ENCODE measurements around the gene IL12RB1. TPM values are rescaled to one million over a fixed set of nuclear protein-coding genes. Genes with fewer than 3 reads are reported as not detected.

The IL12RB1 gene
- total RNA-seq, 4 donors from 2014 or later: 0.15 to 3.5 (median 1.5) TPM

DNA sequence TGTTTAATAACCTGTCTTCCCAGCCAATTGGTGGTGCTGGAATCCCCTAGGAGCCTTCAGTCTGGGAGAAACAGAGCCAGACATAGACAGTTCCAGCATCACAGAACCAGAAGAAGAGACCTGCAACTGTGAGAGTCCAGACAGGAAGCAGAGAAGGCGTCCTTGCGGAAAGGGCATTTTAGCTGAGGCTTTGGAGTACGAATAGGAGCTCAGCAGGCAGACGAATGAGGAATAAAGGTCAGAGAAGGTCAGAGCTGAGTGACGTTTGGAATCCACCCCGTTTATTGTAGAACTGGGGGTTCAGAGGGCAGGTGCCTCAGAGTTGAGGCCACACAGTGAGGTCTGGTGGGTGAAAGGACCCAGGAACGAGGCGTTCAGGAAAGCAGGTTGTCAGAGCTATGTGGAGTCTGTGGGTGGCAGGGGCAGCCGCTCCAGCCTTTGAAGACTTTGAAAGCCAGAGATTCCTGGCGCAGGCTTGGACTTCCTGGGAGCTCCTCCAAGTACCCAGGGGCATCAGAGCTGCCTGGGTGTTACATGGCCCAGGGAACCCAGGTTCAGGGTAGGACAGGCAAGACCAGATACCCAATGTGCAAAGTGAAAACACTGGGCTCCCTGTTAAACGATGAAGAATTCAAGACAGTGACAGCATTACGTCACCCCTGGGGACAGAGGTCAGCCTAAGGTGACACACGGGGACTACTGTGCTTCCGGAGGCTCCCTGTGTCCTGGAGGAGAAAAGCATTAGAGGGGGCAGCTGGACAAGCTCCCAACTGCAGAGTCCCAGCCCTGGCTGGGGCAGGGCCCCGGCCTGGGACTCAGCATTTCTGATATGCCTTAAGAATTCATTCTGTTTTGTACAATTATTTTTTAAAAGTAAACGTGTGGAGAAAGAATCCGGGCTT, 73.3 kb downstream of the IL12RB1 start:
- H3K36me3 ChIP-seq: peaks cover 0 to 72% of the 10 kb centered on the region in 2 donors
- peaks cover 0 to 76% (median 9%) of the 10 kb centered on the region in 3 donors for H3K4me1 ChIP-seq
- H3K27me3 ChIP-seq: no peaks in the 10 kb centered on the region
- TF ChIP-seq, protein P1, sequence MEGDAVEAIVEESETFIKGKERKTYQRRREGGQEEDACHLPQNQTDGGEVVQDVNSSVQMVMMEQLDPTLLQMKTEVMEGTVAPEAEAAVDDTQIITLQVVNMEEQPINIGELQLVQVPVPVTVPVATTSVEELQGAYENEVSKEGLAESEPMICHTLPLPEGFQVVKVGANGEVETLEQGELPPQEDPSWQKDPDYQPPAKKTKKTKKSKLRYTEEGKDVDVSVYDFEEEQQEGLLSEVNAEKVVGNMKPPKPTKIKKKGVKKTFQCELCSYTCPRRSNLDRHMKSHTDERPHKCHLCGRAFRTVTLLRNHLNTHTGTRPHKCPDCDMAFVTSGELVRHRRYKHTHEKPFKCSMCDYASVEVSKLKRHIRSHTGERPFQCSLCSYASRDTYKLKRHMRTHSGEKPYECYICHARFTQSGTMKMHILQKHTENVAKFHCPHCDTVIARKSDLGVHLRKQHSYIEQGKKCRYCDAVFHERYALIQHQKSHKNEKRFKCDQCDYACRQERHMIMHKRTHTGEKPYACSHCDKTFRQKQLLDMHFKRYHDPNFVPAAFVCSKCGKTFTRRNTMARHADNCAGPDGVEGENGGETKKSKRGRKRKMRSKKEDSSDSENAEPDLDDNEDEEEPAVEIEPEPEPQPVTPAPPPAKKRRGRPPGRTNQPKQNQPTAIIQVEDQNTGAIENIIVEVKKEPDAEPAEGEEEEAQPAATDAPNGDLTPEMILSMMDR (IDR thresholded peaks at IDR 0.05): no peak
- no peak for TF ChIP-seq POLR2AphosphoS5 (IDR thresholded peaks at IDR 0.05)
- no peak for TF ChIP-seq EP300 (IDR thresholded peaks at IDR 0.05)
- no peak for TF ChIP-seq POLR2A (IDR thresholded peaks at IDR 0.05)
- H3K9me3 ChIP-seq: no peaks in the 10 kb centered on the region
- peak overlapping the region in 1 of 2 donors; percentile 5 for H3K4me3 ChIP-seq
- no peak for ATAC-seq
- H3K27ac ChIP-seq: peak overlapping the region in 3 of 4 donors; percentile 34 to 70 (median 56)
- 72 to 75% methylated on average over 8 of the region's 17 CpGs for WGBS, 2 donors (ENCODE audit: low coverage in 1 of 2)

DNA sequence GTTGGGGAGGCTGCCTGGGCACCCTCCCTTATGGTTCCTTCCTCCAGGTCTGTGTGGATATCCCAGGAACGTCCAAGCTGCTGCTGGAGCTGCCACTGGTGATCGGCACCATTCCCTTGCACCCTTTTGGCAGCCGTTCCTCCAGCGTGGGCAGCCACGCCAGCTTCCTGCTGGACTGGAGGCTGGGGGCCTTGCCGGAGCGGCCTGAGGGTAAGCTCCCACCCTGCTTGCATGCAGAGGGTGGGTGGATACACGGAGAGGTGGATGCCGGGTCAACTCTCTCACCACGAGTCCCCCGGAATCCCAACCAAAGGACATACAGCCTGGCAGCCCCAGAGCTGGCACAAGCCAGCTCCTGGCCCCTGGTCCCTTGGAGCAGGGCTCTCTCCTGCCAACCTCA, 76.6 kb downstream of the IL12RB1 start:
- H3K4me1 ChIP-seq: peaks cover 0 to 68% (median 3%) of the 10 kb centered on the region in 3 donors
- H3K4me3 ChIP-seq: peak overlapping the region; percentile 63 to 70
- no peak for ATAC-seq
- no CpG with 5 or more reads among the region's 11 CpGs for WGBS, 2 donors (ENCODE audit: low coverage in 1 of 2)
- peak overlapping the region in 2 of 4 donors; percentile 26 to 89 for H3K27ac ChIP-seq
- peaks cover 0 to 69% of the 10 kb centered on the region in 2 donors for H3K36me3 ChIP-seq
- H3K9me3 ChIP-seq: no peaks in the 10 kb centered on the region
- TF ChIP-seq POLR2AphosphoS5 (IDR thresholded peaks at IDR 0.05): no peak
- TF ChIP-seq POLR2A (IDR thresholded peaks at IDR 0.05): no peak
- no peak for TF ChIP-seq EP300 (IDR thresholded peaks at IDR 0.05)
- TF ChIP-seq, protein P1 (IDR thresholded peaks at IDR 0.05): no peak
- H3K27me3 ChIP-seq: no peaks in the 10 kb centered on the region

DNA sequence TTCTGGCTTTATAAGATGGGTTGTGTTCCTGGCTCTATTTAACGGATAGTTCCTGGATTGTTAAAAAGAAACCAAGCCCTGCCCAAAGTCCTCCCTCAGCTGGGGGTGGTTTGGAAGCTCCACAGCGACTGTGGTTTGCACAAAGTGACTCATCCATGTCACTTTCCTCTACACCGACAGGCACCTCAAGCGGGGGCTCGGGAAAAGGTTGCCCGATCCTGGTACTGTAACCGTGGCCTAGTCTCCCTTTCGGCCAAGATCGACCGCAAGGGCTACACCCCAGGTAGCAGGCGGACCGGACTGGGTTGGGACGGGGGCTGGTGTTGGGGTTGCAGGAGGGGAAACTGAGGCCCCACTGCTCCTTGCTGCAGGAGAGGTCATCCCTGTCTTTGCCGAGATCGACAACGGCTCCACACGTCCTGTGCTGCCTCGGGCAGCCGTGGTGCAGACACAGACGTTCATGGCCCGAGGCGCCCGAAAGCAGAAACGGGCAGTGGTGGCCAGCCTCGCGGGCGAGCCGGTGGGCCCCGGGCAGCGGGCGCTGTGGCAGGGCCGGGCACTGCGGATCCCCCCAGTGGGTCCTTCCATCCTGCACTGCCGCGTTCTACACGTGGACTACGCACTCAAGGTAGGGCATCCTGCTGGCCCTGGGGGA, 77.2 kb downstream of the IL12RB1 start:
- Histone ChIP-seq H3K36me3 (peaks cover 0 to 64% of the 10 kb centered on the region in 2 donors), H3K27ac (peak overlapping the region in 3 of 4 donors; percentile 71 to 94 (median 89))
- no peak for ATAC-seq

More for the DNA sequence above, 77.2 kb downstream of the IL12RB1 start:
- no peak for TF ChIP-seq POLR2A (IDR thresholded peaks at IDR 0.05)
- TF ChIP-seq EP300 (IDR thresholded peaks at IDR 0.05): no peak
- TF ChIP-seq POLR2AphosphoS5 (IDR thresholded peaks at IDR 0.05): no peak
- TF ChIP-seq, protein P1 (IDR thresholded peaks at IDR 0.05): no peak
- Histone ChIP-seq H3K4me3 (peak overlapping the region; percentile 63 to 70), H3K4me1 (peaks cover 0 to 66% (median 3%) of the 10 kb centered on the region in 3 donors), H3K27me3 (no peaks in the 10 kb centered on the region), H3K9me3 (no peaks in the 10 kb centered on the region)
- 80% methylated on average over 2 to 7 of the region's 37 CpGs for WGBS, 2 donors (ENCODE audit: low coverage in 1 of 2)

Other genes starting within 250 kb of the IL12RB1 start
- gene JAK3, start 239.0 kb downstream of the IL12RB1 start, total RNA-seq: 1 to 10 TPM; 1.2 to 5.9 (median 2.3) TPM
- 1,000 to 10,000 TPM in 3 of 4 donors, 100 to 1,000 TPM in 1; 799 to 1,594 (median 1,135) TPM for gene RPL18A, start 227.0 kb downstream of the IL12RB1 start, total RNA-seq
- gene SLC5A5, start 215.0 kb downstream of the IL12RB1 start, total RNA-seq: under 1 TPM in 1 of 4 donors, not detected in 3; 0.16 TPM
- 10 to 100 TPM; 48.1 to 75.9 (median 56.6) TPM for gene CCDC124, start 153.9 kb downstream of the IL12RB1 start, total RNA-seq
- under 1 TPM in 2 of 4 donors, not detected in 2; 0.20 to 0.89 TPM for gene KCNN1, start 119.8 kb downstream of the IL12RB1 start, total RNA-seq
- gene ARRDC2, start 78.8 kb downstream of the IL12RB1 start, total RNA-seq: 10 to 100 TPM; 31.9 to 64.6 (median 47.5) TPM
- gene MAST3, start 10.8 kb upstream of the IL12RB1 start, total RNA-seq: 1 to 10 TPM; 3.3 to 8.8 (median 4.8) TPM
- 10 to 100 TPM in 3 of 4 donors, 1 to 10 TPM in 1; 5.3 to 30.1 (median 22.7) TPM for gene PIK3R2, start 66.2 kb upstream of the IL12RB1 start, total RNA-seq
- 10 to 100 TPM in 3 of 4 donors, 1 to 10 TPM in 1; 4.4 to 79.6 (median 40.8) TPM for gene IFI30, start 86.9 kb upstream of the IL12RB1 start, total RNA-seq
- 10 to 100 TPM; 13.8 to 30.7 (median 22.4) TPM for gene MPV17L2, start 106.3 kb upstream of the IL12RB1 start, total RNA-seq
- gene RAB3A, start 117.1 kb upstream of the IL12RB1 start, total RNA-seq: 1 to 10 TPM in 3 of 4 donors, under 1 TPM in 1; 0.92 to 3.8 (median 1.6) TPM
- 1 to 10 TPM in 1 of 4 donors, under 1 TPM in 3; 0.35 to 2.3 (median 0.53) TPM for gene PDE4C, start 139.5 kb upstream of the IL12RB1 start, total RNA-seq
- gene IQCN, start 187.5 kb upstream of the IL12RB1 start, total RNA-seq: 1 to 10 TPM in 2 of 4 donors, under 1 TPM in 2; 0.27 to 4.4 (median 1.3) TPM
- 100 to 1,000 TPM; 241 to 573 (median 297) TPM for gene JUND, start 194.7 kb upstream of the IL12RB1 start, total RNA-seq
- gene LSM4, start 236.1 kb upstream of the IL12RB1 start, total RNA-seq: 100 to 1,000 TPM in 1 of 4 donors, 10 to 100 TPM in 3; 81.2 to 116 (median 94.5) TPM

Measured in gastroesophageal sphincter (tissue), 4 donors.